ENCODE results near the gene PHF11.

DNA sequence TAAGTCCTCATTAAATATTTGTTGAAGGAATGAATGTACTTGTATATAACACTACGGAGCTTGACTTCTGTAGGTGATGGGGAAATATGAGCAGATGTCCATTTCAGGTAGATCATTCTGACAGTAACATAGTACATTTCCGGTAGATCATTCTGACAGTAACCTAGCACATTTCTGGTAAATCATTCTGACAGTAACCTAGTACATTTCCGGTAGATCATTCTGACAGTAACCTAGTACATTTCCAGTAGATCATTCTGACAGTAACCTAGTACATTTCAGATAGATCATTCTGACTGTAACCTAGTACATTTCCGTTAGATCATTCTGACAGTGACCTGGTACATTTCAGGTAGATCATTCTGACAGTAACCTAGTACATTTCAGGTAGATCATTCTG lies 2.5 kb downstream of the PHF11 start:
- TF ChIP-seq, protein P1, sequence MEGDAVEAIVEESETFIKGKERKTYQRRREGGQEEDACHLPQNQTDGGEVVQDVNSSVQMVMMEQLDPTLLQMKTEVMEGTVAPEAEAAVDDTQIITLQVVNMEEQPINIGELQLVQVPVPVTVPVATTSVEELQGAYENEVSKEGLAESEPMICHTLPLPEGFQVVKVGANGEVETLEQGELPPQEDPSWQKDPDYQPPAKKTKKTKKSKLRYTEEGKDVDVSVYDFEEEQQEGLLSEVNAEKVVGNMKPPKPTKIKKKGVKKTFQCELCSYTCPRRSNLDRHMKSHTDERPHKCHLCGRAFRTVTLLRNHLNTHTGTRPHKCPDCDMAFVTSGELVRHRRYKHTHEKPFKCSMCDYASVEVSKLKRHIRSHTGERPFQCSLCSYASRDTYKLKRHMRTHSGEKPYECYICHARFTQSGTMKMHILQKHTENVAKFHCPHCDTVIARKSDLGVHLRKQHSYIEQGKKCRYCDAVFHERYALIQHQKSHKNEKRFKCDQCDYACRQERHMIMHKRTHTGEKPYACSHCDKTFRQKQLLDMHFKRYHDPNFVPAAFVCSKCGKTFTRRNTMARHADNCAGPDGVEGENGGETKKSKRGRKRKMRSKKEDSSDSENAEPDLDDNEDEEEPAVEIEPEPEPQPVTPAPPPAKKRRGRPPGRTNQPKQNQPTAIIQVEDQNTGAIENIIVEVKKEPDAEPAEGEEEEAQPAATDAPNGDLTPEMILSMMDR (conservative IDR thresholded peaks at IDR 0.05): no peak
- TF ChIP-seq ZFX (IDR thresholded peaks at IDR 0.05): no peak
